ENCODE measurements around the gene CALHM1. TPM values are rescaled to one million over a fixed set of nuclear protein-coding genes. Genes with fewer than 3 reads are reported as not detected.
"Not testable (repeated sequence)": the region's sequence is repeated elsewhere in the genome, so short reads cannot be mapped to it uniquely, and the experiment has no call there.

Gene CALHM1
- total RNA-seq, 1 donor from 2014 or later, result not detected

DNA sequence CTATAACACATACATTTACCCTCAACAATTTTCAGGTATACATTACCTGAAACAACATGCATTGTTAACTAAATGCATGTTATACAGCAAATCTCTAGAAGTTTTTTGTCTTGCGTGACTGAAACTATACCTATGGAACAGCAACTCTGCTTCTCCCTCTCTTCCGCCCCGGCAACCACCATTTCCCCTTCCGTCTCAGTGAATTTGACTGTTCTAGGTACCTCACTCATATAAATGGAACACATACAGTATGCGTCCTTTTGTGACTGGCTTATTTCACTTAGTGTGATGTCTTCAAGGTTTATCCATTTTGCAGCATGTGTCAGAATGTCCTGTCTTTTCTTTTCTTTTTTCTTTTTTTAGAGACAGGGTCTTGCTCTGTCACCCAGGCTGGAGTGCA, 29.1 kb downstream of the CALHM1 start:
- TF ChIP-seq, protein P1, sequence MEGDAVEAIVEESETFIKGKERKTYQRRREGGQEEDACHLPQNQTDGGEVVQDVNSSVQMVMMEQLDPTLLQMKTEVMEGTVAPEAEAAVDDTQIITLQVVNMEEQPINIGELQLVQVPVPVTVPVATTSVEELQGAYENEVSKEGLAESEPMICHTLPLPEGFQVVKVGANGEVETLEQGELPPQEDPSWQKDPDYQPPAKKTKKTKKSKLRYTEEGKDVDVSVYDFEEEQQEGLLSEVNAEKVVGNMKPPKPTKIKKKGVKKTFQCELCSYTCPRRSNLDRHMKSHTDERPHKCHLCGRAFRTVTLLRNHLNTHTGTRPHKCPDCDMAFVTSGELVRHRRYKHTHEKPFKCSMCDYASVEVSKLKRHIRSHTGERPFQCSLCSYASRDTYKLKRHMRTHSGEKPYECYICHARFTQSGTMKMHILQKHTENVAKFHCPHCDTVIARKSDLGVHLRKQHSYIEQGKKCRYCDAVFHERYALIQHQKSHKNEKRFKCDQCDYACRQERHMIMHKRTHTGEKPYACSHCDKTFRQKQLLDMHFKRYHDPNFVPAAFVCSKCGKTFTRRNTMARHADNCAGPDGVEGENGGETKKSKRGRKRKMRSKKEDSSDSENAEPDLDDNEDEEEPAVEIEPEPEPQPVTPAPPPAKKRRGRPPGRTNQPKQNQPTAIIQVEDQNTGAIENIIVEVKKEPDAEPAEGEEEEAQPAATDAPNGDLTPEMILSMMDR (IDR thresholded peaks at IDR 0.05; ENCODE audit: insufficient read depth, low read length, poor library complexity, severe bottlenecking), result no peak
- Histone ChIP-seq H3K27me3 (ENCODE audit: control insufficient read depth, insufficient read depth, low read length) (no peaks in the 10 kb centered on the region), H3K36me3 (ENCODE audit: control insufficient read depth, insufficient read depth, low read length) (peaks cover 2% of the 10 kb centered on the region), H3K4me3 (ENCODE audit: low read depth, low read length) (no peak overlapping the region)
- no peak for DNase-seq (ENCODE audit: low read depth)

DNA sequence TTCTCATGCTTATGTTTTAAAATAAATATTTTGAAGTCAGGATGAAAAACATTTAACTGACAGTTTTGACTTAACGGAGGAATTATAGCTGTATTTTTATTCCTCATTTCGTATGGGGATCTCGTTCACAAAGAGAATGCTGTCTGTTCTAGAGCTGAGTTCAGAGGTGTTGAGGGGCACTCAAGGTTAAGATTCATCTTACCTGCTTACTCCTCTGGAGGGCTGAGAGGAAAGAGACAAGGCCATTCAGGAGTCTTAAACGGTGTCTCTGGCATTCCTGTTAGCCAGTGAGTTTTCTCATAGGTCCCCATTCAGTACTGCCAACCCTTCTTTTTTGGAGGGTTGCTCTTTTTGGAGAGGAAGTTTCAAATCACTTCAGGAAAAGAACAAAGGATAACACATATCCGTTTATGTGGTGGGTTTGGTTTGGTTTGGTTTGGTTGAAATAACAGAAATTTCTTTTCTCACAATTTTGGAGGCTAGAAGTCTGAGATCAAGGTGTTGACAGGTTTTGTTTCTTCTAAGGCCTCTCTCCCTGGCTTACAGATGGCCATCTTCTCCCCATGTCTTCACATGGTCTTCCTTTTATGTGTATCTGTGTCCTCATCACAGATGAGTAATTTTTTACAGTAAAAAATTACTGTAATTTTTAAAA, 29.6 kb downstream of the CALHM1 start:
- Histone ChIP-seq H3K4me3 (ENCODE audit: low read depth, low read length) (no peak overlapping the region), H3K36me3 (ENCODE audit: control insufficient read depth, insufficient read depth, low read length) (peaks cover 2% of the 10 kb centered on the region), H3K27me3 (ENCODE audit: control insufficient read depth, insufficient read depth, low read length) (no peaks in the 10 kb centered on the region)
- DNase-seq (ENCODE audit: low read depth), result no peak
- TF ChIP-seq, protein P1 (IDR thresholded peaks at IDR 0.05; ENCODE audit: insufficient read depth, low read length, poor library complexity, severe bottlenecking), result no peak

DNA sequence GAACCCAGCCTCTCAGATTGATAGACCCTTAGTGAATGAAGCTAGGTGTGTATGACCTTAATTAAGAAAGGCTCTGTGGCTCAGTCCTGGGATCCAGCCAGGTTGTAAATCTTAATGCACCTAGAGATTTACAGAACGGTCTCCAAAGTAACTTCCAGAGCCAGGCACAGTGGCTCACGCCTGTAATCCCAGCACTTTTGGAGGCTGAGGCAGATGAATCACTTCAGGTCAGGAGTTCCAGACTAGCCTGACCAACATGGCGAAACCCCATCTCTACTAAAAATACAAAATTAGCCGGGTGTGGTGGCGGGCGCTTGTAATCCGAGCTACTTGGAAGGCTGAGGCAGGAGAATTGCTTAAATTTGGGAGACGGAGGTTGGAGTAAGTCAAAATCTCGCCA, 30.8 kb downstream of the CALHM1 start:
- Histone ChIP-seq H3K27me3 (ENCODE audit: control insufficient read depth, insufficient read depth, low read length) (no peaks in the 10 kb centered on the region), H3K36me3 (ENCODE audit: control insufficient read depth, insufficient read depth, low read length) (peaks cover 1% of the 10 kb centered on the region), H3K4me3 (ENCODE audit: low read depth, low read length) (no peak overlapping the region)
- TF ChIP-seq, protein P1 (IDR thresholded peaks at IDR 0.05; ENCODE audit: insufficient read depth, low read length, poor library complexity, severe bottlenecking), result no peak
- DNase-seq (ENCODE audit: low read depth), result no peak

DNA sequence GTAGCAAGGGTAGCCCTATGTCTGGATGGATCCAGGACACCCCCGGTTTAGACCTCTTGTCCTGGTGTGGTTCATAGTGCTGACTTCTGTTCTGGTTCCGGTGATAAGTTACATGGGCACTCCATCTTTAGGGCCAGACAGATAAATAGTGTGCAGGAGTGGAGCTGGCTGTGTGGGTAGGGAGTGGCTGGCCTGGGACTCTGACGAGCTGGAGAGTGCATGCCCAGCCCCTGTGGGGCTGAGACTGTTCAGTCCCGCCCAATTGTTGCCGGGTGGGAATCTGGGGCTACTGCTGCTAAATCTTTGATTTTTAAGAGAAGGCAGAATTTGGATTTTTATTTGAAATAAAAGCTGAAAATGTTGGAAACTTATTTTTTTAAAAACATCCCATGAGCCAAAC, 35.0 kb downstream of the CALHM1 start:
- Histone ChIP-seq H3K27me3 (ENCODE audit: control insufficient read depth, insufficient read depth, low read length) (no peaks in the 10 kb centered on the region), H3K36me3 (ENCODE audit: control insufficient read depth, insufficient read depth, low read length) (peaks cover 1% of the 10 kb centered on the region), H3K4me3 (ENCODE audit: low read depth, low read length) (no peak overlapping the region)
- TF ChIP-seq, protein P1 (IDR thresholded peaks at IDR 0.05; ENCODE audit: insufficient read depth, low read length, poor library complexity, severe bottlenecking), result no peak
- no peak for DNase-seq (ENCODE audit: low read depth)

GRCh38 chr10:103419101-103419500, 39.6 kb downstream of the CALHM1 start:
- TF ChIP-seq, protein P1 (IDR thresholded peaks at IDR 0.05; ENCODE audit: insufficient read depth, low read length, poor library complexity, severe bottlenecking), result no peak
- no peak overlapping the region for H3K4me3 ChIP-seq (ENCODE audit: low read depth, low read length)
- no peaks in the 10 kb centered on the region for H3K27me3 ChIP-seq (ENCODE audit: control insufficient read depth, insufficient read depth, low read length)
- DNase-seq (ENCODE audit: low read depth), result no peak
- peaks cover 2% of the 10 kb centered on the region for H3K36me3 ChIP-seq (ENCODE audit: control insufficient read depth, insufficient read depth, low read length)

DNA sequence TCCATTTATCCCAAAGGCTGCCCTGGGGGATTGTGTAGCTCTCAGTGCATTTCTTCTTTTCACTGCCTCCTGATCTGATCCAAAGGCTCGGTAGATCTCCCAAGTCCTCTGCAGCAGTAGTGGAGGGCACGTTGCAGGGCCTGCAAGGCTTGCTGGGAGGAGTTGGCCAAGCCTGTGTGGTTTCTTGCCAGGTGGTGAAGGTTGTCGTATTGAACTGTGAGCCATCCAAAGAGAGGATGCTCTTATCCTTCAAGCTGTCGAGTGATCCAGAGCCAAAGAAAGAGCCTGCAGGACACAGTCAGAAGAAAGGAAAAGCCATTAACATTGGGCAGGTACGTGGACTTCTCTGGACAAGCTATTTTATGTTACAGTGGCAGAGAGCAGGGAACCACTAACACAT, 41.1 kb downstream of the CALHM1 start:
- TF ChIP-seq, protein P1 (IDR thresholded peaks at IDR 0.05; ENCODE audit: insufficient read depth, low read length, poor library complexity, severe bottlenecking), result no peak
- H3K36me3 ChIP-seq (ENCODE audit: control insufficient read depth, insufficient read depth, low read length), result peaks cover 4% of the 10 kb centered on the region
- no peaks in the 10 kb centered on the region for H3K27me3 ChIP-seq (ENCODE audit: control insufficient read depth, insufficient read depth, low read length)
- no peak overlapping the region for H3K4me3 ChIP-seq (ENCODE audit: low read depth, low read length)
- no peak for DNase-seq (ENCODE audit: low read depth)

- not testable (repeated sequence) for H3K4me3 ChIP-seq (ENCODE audit: low read depth, low read length); H3K27me3 ChIP-seq (ENCODE audit: control insufficient read depth, insufficient read depth, low read length); DNase-seq (ENCODE audit: low read depth); H3K36me3 ChIP-seq (ENCODE audit: control insufficient read depth, insufficient read depth, low read length)
These were observed 41.6 kb downstream of the CALHM1 start for GRCh38 chr10:103417148-103417469.
